Keratinocyte (primary cell): ENCODE data around the gene ATF7IP. TPM values are rescaled to one million over a fixed set of nuclear protein-coding genes. Genes with fewer than 3 reads are reported as not detected.

ENCODE experiments used
- DNase-seq: peaks from one replicate; pipeline ENCODE4 v3.0.0-alpha.2; 2011; ENCODE audit warnings: low read depth, missing footprints, low spot score
- FAIRE-seq: peaks from 2 replicates; lab custom pipeline; 2011; peaks lifted over from hg19 to GRCh38; lab: Jason Lieb, UNC
- H2AFZ ChIP-seq: 2 replicates; pipeline ENCODE4 v1.6.0; 2012; ENCODE audit warnings: low read length, control low read depth, inconsistent platforms; ENCODE audit not compliant: control insufficient read depth
- H3K27ac ChIP-seq: 2 replicates; pipeline ENCODE4 v1.5.1; 2011; ENCODE audit warnings: low read length; ENCODE audit not compliant: control insufficient read depth, insufficient read depth
- H3K27me3 ChIP-seq: 3 replicates; pipeline ENCODE4 v1.6.0; 2011; ENCODE audit warnings: low read length; ENCODE audit not compliant: control insufficient read depth, insufficient read depth; ENCODE audit errors: extremely low read depth
- H3K36me3 ChIP-seq, 2 experiments: 2 replicates in 1 of 2; 3 replicates in 1 of 2; pipeline ENCODE4 v1.5.1; 2011; ENCODE audit warnings: low read length in 2 of 2, mild to moderate bottlenecking in 1 of 2; ENCODE audit not compliant: control insufficient read depth in 2 of 2, insufficient read depth in 2 of 2; ENCODE audit errors: extremely low read depth in 1 of 2
- H3K4me1 ChIP-seq: 3 replicates; pipeline ENCODE4 v1.5.1; 2011; ENCODE audit warnings: low read length; ENCODE audit not compliant: control insufficient read depth, insufficient read depth; ENCODE audit errors: extremely low read depth
- H3K4me2 ChIP-seq: 3 replicates; pipeline ENCODE4 v1.6.0; 2011; ENCODE audit warnings: low read depth, low read length; ENCODE audit not compliant: control insufficient read depth, insufficient read depth; ENCODE audit errors: extremely low read depth
- H3K4me3 ChIP-seq, 3 experiments: fragments of 200-600 bp in 1 of 3; sonication (generic) in 1 of 3; 2 replicates in 2 of 3; 3 replicates in 1 of 3; pipeline ENCODE4 v1.5.1; 2011 to 2016; ENCODE audit warnings: low read length in 3 of 3, mild to moderate bottlenecking in 3 of 3, control low read depth in 2 of 3, inconsistent platforms in 1 of 3, low read depth in 1 of 3, mixed read lengths in 1 of 3, mixed run types in 1 of 3, moderate library complexity in 1 of 3; ENCODE audit not compliant: control insufficient read depth in 2 of 3, insufficient read depth in 2 of 3; ENCODE audit errors: extremely low read depth in 1 of 3
- H3K79me2 ChIP-seq: 2 replicates; pipeline ENCODE4 v1.6.0; 2012; ENCODE audit warnings: low read length; ENCODE audit not compliant: control insufficient read depth, insufficient read depth
- H3K9ac ChIP-seq: 3 replicates; pipeline ENCODE4 v1.6.0; 2011; ENCODE audit warnings: low read length; ENCODE audit not compliant: control insufficient read depth, insufficient read depth; ENCODE audit errors: extremely low read depth
- H3K9me1 ChIP-seq: 3 replicates; pipeline ENCODE4 v1.6.0; 2011; ENCODE audit warnings: low read length; ENCODE audit not compliant: control insufficient read depth, insufficient read depth; ENCODE audit errors: extremely low read depth
- H3K9me3 ChIP-seq: 2 replicates; pipeline ENCODE4 v1.5.1; 2012; ENCODE audit warnings: low read depth, low read length; ENCODE audit not compliant: control insufficient read depth
- H4K20me1 ChIP-seq: 3 replicates; pipeline ENCODE4 v1.6.0; 2011; ENCODE audit warnings: low read length; ENCODE audit not compliant: control insufficient read depth, insufficient read depth; ENCODE audit errors: extremely low read depth
- CTCF ChIP-seq, 3 experiments: IDR thresholded peaks in 1 of 3; conservative IDR thresholded peaks in 1 of 3; optimal IDR thresholded peaks in 1 of 3; 2 replicates in 2 of 3; 3 replicates in 1 of 3; pipeline versions ENCODE3 to v1.5.1; 2011; ENCODE audit warnings: low read length in 3 of 3, mild to moderate bottlenecking in 3 of 3, moderate library complexity in 2 of 3, control low read depth in 1 of 3, inconsistent platforms in 1 of 3; ENCODE audit not compliant: insufficient read depth in 2 of 3; ENCODE audit errors: extremely low read depth in 1 of 3
- EZH2 ChIP-seq: IDR thresholded peaks from one replicate; pipeline ENCODE4 v1.6.1; 2012; ENCODE audit warnings: inconsistent platforms, mild to moderate bottlenecking, low read length, moderate library complexity
- dilution Hi-C: fragments of 300-500 bp; cut with MboI; formaldehyde crosslinking; loops from one replicate; pipeline ENCODE4 v1.7.0; 2020; ENCODE audit warnings: low sequenced_read_pairs; ENCODE audit not compliant: extremely low pct_ligation_motif_present
- polyA plus RNA-seq, 5 experiments: library from polyadenylated mRNA; depleted of rRNA in 3 of 5; stranded (reverse) in 3 of 5; stranded (forward) in 1 of 5; unstranded in 1 of 5; fragments of >200 nt; gene quantifications; 1 replicate in 1 of 5; 2 replicates in 3 of 5; 3 replicates in 1 of 5; pipeline versions ENCODE4 v1.2.1 to v1.2.3, GENCODE V29; 2011 to 2012; ENCODE audit warnings: missing spikeins in 2 of 5, low read depth in 1 of 5, low replicate concordance in 1 of 5

The ATF7IP gene
- polyA plus RNA-seq, 1 donor (not counting 4 experiments of a cell fraction or from before 2014, with no cell fraction given) = 16.3 TPM

- TF ChIP-seq EZH2 (no peak), CTCF (optimal IDR thresholded peaks at IDR 0.05 in 1 of 3, IDR thresholded peaks at IDR 0.05 in 1 of 3, conservative IDR thresholded peaks at IDR 0.05 in 1 of 3; ENCODE audit: extremely low read depth in 1 of 3, insufficient read depth in 2 of 3, low read length in 3 of 3) (no peak)
- H4K20me1 ChIP-seq = no peaks in the 10 kb centered on the region
- no peak for DNase-seq
- H3K79me2 ChIP-seq = no peaks in the 10 kb centered on the region
- H3K4me1 ChIP-seq = no peaks in the 10 kb centered on the region
- no peak overlapping the region for H3K4me2 ChIP-seq
- no peaks in the 10 kb centered on the region for H3K36me3 ChIP-seq
- H3K4me3 ChIP-seq = no peak overlapping the region
- peaks cover 2% of the 10 kb centered on the region for H3K9me3 ChIP-seq
- H2AFZ ChIP-seq = no peak overlapping the region
- H3K9me1 ChIP-seq = no peaks in the 10 kb centered on the region
- dilution Hi-C loops = no loop called here
- no peaks in the 10 kb centered on the region for H3K27me3 ChIP-seq
- H3K9ac ChIP-seq = no peak overlapping the region
- no peak for FAIRE-seq
- H3K27ac ChIP-seq = no peak overlapping the region
Observed at GRCh38 chr12:14471497-14471896, 106.0 kb downstream of the ATF7IP start.

GRCh38 chr12:14473707-14474287 lies 108.3 kb downstream of the ATF7IP start:
- FAIRE-seq (no peak), DNase-seq (no peak)
- Histone ChIP-seq H3K27ac (no peak overlapping the region), H2AFZ (no peak overlapping the region), H3K4me3 (no peak overlapping the region), H3K36me3 (peaks cover 2 to 4% of the 10 kb centered on the region in 2 experiments), H3K9ac (no peak overlapping the region), H3K9me1 (no peaks in the 10 kb centered on the region), H3K4me1 (no peaks in the 10 kb centered on the region), H4K20me1 (no peaks in the 10 kb centered on the region), H3K9me3 (peaks cover 2% of the 10 kb centered on the region), H3K4me2 (no peak overlapping the region), H3K27me3 (no peaks in the 10 kb centered on the region), H3K79me2 (no peaks in the 10 kb centered on the region)
- TF ChIP-seq EZH2 (no peak), CTCF (optimal IDR thresholded peaks at IDR 0.05 in 1 of 3, IDR thresholded peaks at IDR 0.05 in 1 of 3, conservative IDR thresholded peaks at IDR 0.05 in 1 of 3; ENCODE audit: extremely low read depth in 1 of 3, insufficient read depth in 2 of 3, low read length in 3 of 3) (no peak)
- dilution Hi-C loops = no loop called here
